IMR-90 (cell line): Measurements from ENCODE around the gene TTC3. TPM values are rescaled to one million over a fixed set of nuclear protein-coding genes. Genes with fewer than 3 reads are reported as not detected.
"Not testable (repeated sequence)": the region's sequence is repeated elsewhere in the genome, so short reads cannot be mapped to it uniquely, and the experiment has no call there.

Source experiments
- ATAC-seq: fragments of 200-7000 bp; cut with Tn5 transposase; 2 replicates; pipeline ENCODE4 v1.9.1; 2020; ENCODE audit warnings: low read depth, mild to moderate bottlenecking, moderate library complexity
- BruUV-seq: library from RNA; stranded (reverse); fragments of 400-500 nt; replicated peaks from 2 replicates; lab custom pipeline; 2021; lab: Mats Ljungman, UMichigan
- CTCF ChIA-PET: fragments of 300-600 bp; formaldehyde crosslinking; extraction: SDS; loops from one replicate; lab custom pipeline; 2021; ENCODE audit warnings: antibody characterized with exemption; lab: Yijun Ruan, JAX
- POLR2A ChIA-PET: fragments of 300-600 bp; sonication (Branson Sonifier 250); formaldehyde crosslinking; loops from one replicate; lab custom pipeline; 2022; ENCODE audit warnings: antibody characterized with exemption; ENCODE audit not compliant: unreplicated experiment; lab: Charles Lee
- DNase-seq: peaks from one replicate; pipeline ENCODE4 v3.0.0; 2013
- H2AFZ ChIP-seq: replicated peaks from 2 replicates; pipeline ENCODE3; 2013; ENCODE audit warnings: low read length, mild to moderate bottlenecking; ENCODE audit not compliant: poor library complexity
- H2AK5ac ChIP-seq: 2 replicates; pipeline ENCODE4 v1.6.1; 2013; ENCODE audit warnings: low read depth, low read length, inconsistent platforms
- H2AK9ac ChIP-seq: replicated peaks from 2 replicates; pipeline ENCODE3; 2013; ENCODE audit warnings: mild to moderate bottlenecking, low read depth, low read length, moderate library complexity; ENCODE audit not compliant: poor library complexity
- H2BK120ac ChIP-seq: 2 replicates; pipeline ENCODE4 v1.6.1; 2013; ENCODE audit warnings: low read depth, low read length, inconsistent platforms
- H2BK15ac ChIP-seq: 3 replicates; pipeline ENCODE4 v1.6.1; 2013; ENCODE audit warnings: low read depth, low read length, inconsistent platforms
- H2BK20ac ChIP-seq: 2 replicates; pipeline ENCODE4 v1.6.1; 2013; ENCODE audit warnings: low read depth, mild to moderate bottlenecking, inconsistent platforms, low read length, moderate library complexity
- H2BK5ac ChIP-seq: 2 replicates; pipeline ENCODE4 v1.6.1; 2013; ENCODE audit warnings: mild to moderate bottlenecking, low read depth, low read length, inconsistent platforms; ENCODE audit not compliant: poor library complexity, severe bottlenecking
- H3K14ac ChIP-seq: replicated peaks from 2 replicates; pipeline ENCODE4 v1.6.1; 2013; ENCODE audit warnings: low read depth, low read length, inconsistent platforms
- H3K18ac ChIP-seq: 2 replicates; pipeline ENCODE4 v1.6.1; 2013; ENCODE audit warnings: low read depth, low read length, control low read depth
- H3K23ac ChIP-seq: 2 replicates; pipeline ENCODE4 v1.6.1; 2013; ENCODE audit warnings: low read depth, low read length, inconsistent platforms
- H3K27ac ChIP-seq: 2 replicates; pipeline ENCODE4 v1.5.1; 2013; ENCODE audit warnings: mild to moderate bottlenecking, control low read depth, low read length; ENCODE audit not compliant: insufficient read depth
- H3K27me3 ChIP-seq: 2 replicates; pipeline ENCODE4 v1.6.1; 2013; ENCODE audit warnings: low read length; ENCODE audit not compliant: control insufficient read depth, insufficient read depth
- H3K36me3 ChIP-seq: 2 replicates; pipeline ENCODE4 v1.6.1; 2013; ENCODE audit warnings: low read length, mixed read lengths; ENCODE audit not compliant: control insufficient read depth, insufficient read depth
- H3K4ac ChIP-seq: 2 replicates; pipeline ENCODE4 v1.6.1; 2013; ENCODE audit warnings: low read depth, low read length, inconsistent platforms
- H3K4me1 ChIP-seq: 2 replicates; pipeline ENCODE4 v1.6.1; 2013; ENCODE audit warnings: low read length, mixed read lengths; ENCODE audit not compliant: control insufficient read depth, insufficient read depth
- H3K4me2 ChIP-seq: 2 replicates; pipeline ENCODE4 v1.6.1; 2013; ENCODE audit warnings: low read depth, mild to moderate bottlenecking, control low read depth, low read length, moderate library complexity
- H3K4me3 ChIP-seq: 2 replicates; pipeline ENCODE4 v1.5.1; 2013; ENCODE audit warnings: low read depth, mild to moderate bottlenecking, control low read depth, low read length, moderate library complexity; ENCODE audit not compliant: insufficient read depth
- H3K56ac ChIP-seq: 2 replicates; pipeline ENCODE4 v1.6.1; 2013; ENCODE audit warnings: low read length, inconsistent platforms; ENCODE audit not compliant: insufficient read depth; ENCODE audit errors: extremely low read depth
- H3K79me1 ChIP-seq, 2 experiments: 2 replicates each; pipeline ENCODE4 v1.6.1; 2013; ENCODE audit warnings: low read length in 2 of 2, inconsistent platforms in 1 of 2, low read depth in 1 of 2
- H3K9ac ChIP-seq: 2 replicates; pipeline ENCODE4 v1.6.1; 2013; ENCODE audit warnings: low read depth, low read length, control low read depth
- H3K9me1 ChIP-seq: 2 replicates; pipeline ENCODE4 v1.6.1; 2013; ENCODE audit warnings: low read length, inconsistent platforms; ENCODE audit not compliant: insufficient read depth
- H3K9me3 ChIP-seq: 2 replicates; pipeline ENCODE4 v1.6.1; 2013; ENCODE audit warnings: low read length; ENCODE audit not compliant: control insufficient read depth, insufficient read depth
- H4K20me1 ChIP-seq: 2 replicates; pipeline ENCODE4 v1.6.1; 2013; ENCODE audit warnings: low read length, inconsistent platforms; ENCODE audit not compliant: insufficient read depth
- H4K5ac ChIP-seq: 2 replicates; pipeline ENCODE4 v1.6.1; 2013; ENCODE audit warnings: mild to moderate bottlenecking, low read depth, low read length, control low read depth
- H4K8ac ChIP-seq, 2 experiments: 2 replicates each; pipeline ENCODE4 v1.6.1; 2013; ENCODE audit warnings: low read depth in 2 of 2, low read length in 2 of 2, control low read depth in 1 of 2, inconsistent platforms in 1 of 2
- H4K91ac ChIP-seq: 2 replicates; pipeline ENCODE4 v1.6.1; 2013; ENCODE audit warnings: low read depth, low read length, inconsistent platforms; ENCODE audit not compliant: insufficient read depth
- WGBS, 2 experiments: methylation state at CpG; one replicate each; pipeline versions ENCODE4 v1.1.5 to v1.1.7; 2013; ENCODE audit warnings: missing lambda C conversion rate in 2 of 2; ENCODE audit not compliant: insufficient read length in 1 of 2; ENCODE audit errors: extremely low coverage in 2 of 2; 5-methylcytosine and 5-hydroxymethylcytosine counted together
- dilution Hi-C: fragments of 300-500 bp; cut with HindIII; formaldehyde crosslinking; loops from one replicate; pipeline ENCODE4 v1.14.3; 2018; ENCODE audit warnings: low sequenced_read_pairs; ENCODE audit not compliant: unreplicated experiment
- in situ Hi-C: fragments of 300-500 bp; cut with MboI; formaldehyde crosslinking; loops from 3 replicates; pipeline ENCODE4 v1.14.3; 2019; ENCODE audit warnings: low sequenced_read_pairs, inconsistent platforms, mixed read lengths
- intact Hi-C: fragments of 100-400 bp; cut with micrococcal nuclease; formaldehyde crosslinking; loops from 2 replicates; pipeline ENCODE4 v1.10.0; 2022
- polyA plus RNA-seq, 3 experiments: library from polyadenylated mRNA; depleted of rRNA; stranded (reverse); fragments of >200 nt; gene quantifications; 2 replicates each; pipeline ENCODE4 v1.2.3, GENCODE V29; 2012; ENCODE audit warnings: low replicate concordance in 1 of 3
- total RNA-seq: library from RNA; depleted of rRNA; stranded (reverse); fragments of >200 nt; gene quantifications from 2 replicates; pipeline ENCODE4 v1.2.3, GENCODE V29; 2012

Gene TTC3
- total and polyA plus RNA-seq, 2 of the 4 experiments (the other 2 are of a cell fraction): 96.7 to 293 TPM

- H4K20me1 ChIP-seq, H3K9me3 ChIP-seq, dilution Hi-C loops, intact Hi-C loops, H2BK5ac ChIP-seq, H4K91ac ChIP-seq, H3K14ac ChIP-seq, H3K4me2 ChIP-seq, DNase-seq, H3K4me3 ChIP-seq, H3K27ac ChIP-seq, H2AK5ac ChIP-seq, H2AK9ac ChIP-seq, H4K5ac ChIP-seq, H3K23ac ChIP-seq, H2BK15ac ChIP-seq, BruUV-seq, H3K4me1 ChIP-seq, in situ Hi-C loops, H4K8ac ChIP-seq, CTCF ChIA-PET, H3K4ac ChIP-seq, POLR2A ChIA-PET, H3K18ac ChIP-seq, H3K9ac ChIP-seq, H3K27me3 ChIP-seq, ATAC-seq, H3K56ac ChIP-seq, H3K9me1 ChIP-seq, H2BK20ac ChIP-seq, H2BK120ac ChIP-seq, H2AFZ ChIP-seq: not testable (repeated sequence)
- WGBS, 2 experiments: no CpG with 5 or more reads among the region's 5 CpGs
- H3K79me1 ChIP-seq: peaks cover 15 to 31% of the 10 kb centered on the region in 2 experiments
- peaks cover 28% of the 10 kb centered on the region for H3K36me3 ChIP-seq
Measured at GRCh38 chr21:37143392-37143791, 70.3 kb downstream of the TTC3 start.
